Measurements from ENCODE around the gene CNTRL.
"Not testable (repeated sequence)": the region's sequence is repeated elsewhere in the genome, so short reads cannot be mapped to it uniquely, and the experiment has no call there.

CNTRL gene

GRCh38 chr9:121074370-121075250, at the start of gene CNTRL:
CNTRL (plus strand) TSS chr9:121074955; CDS start chr9:121088327, 13,372 bp downstream.
- DNase-seq: peak; percentile 92

- no peak for DNase-seq
These were observed 48.5 kb upstream of the CNTRL start for GRCh38 chr9:121026260-121026691.

GRCh38 chr9:121026768-121027167, 48.0 kb upstream of the CNTRL start:
- no peak for DNase-seq

- not testable (repeated sequence) for DNase-seq
These were observed 46.5 kb upstream of the CNTRL start for GRCh38 chr9:121028285-121028684.

GRCh38 chr9:121029469-121029868, 45.3 kb upstream of the CNTRL start:
- DNase-seq: no peak

GRCh38 chr9:121034529-121034928, 40.2 kb upstream of the CNTRL start:
- no peak for DNase-seq

GRCh38 chr9:121035717-121036116, 39.0 kb upstream of the CNTRL start:
- DNase-seq: not testable (repeated sequence)

GRCh38 chr9:121038362-121038761, 36.4 kb upstream of the CNTRL start:
- no peak for DNase-seq

- no peak for DNase-seq
These were observed 36.0 kb upstream of the CNTRL start for GRCh38 chr9:121038804-121039203.

- DNase-seq: no peak
These were observed 26.6 kb upstream of the CNTRL start for GRCh38 chr9:121048175-121048574.

- no peak for DNase-seq
These were observed 26.1 kb upstream of the CNTRL start for GRCh38 chr9:121048618-121049017.

GRCh38 chr9:121050128-121050988, 24.4 kb upstream of the CNTRL start, which contains the start of gene C5:
C5 (minus strand) TSS chr9:121050275; CDS start chr9:121050246, 29 bp downstream.
- DNase-seq: no peak

- no peak for DNase-seq
These were observed 21.2 kb upstream of the CNTRL start for GRCh38 chr9:121053544-121053943.

- DNase-seq: no peak
These were observed 19.1 kb upstream of the CNTRL start for GRCh38 chr9:121055642-121056143.

- no peak for DNase-seq
These were observed 16.9 kb upstream of the CNTRL start for GRCh38 chr9:121057821-121058220.

GRCh38 chr9:121059513-121059912, 15.2 kb upstream of the CNTRL start:
- DNase-seq: no peak

- no peak for DNase-seq
These were observed 14.6 kb upstream of the CNTRL start for GRCh38 chr9:121059998-121060636.

GRCh38 chr9:121066850-121067249, 7.9 kb upstream of the CNTRL start:
- no peak for DNase-seq

- no peak for DNase-seq
These were observed 7.1 kb upstream of the CNTRL start for GRCh38 chr9:121067640-121068039.

GRCh38 chr9:121069396-121069795, 5.4 kb upstream of the CNTRL start:
- DNase-seq: no peak

- DNase-seq: no peak
These were observed 3.4 kb upstream of the CNTRL start for GRCh38 chr9:121071370-121071755.

GRCh38 chr9:121071756-121072421, 2.9 kb upstream of the CNTRL start:
- peak; percentile 24 for DNase-seq
